ENCODE measurements around the gene SLC25A30.

The SLC25A30 gene

GRCh38 chr13:45361596-45362206 is 56.5 kb downstream of the SLC25A30 start:
- H3K4me3 ChIP-seq (ENCODE audit: low read depth, low read length) = no peak overlapping the region
- no peak for DNase-seq (ENCODE audit: low read depth)
- no peak for TF ChIP-seq POLR2A (IDR thresholded peaks at IDR 0.05; ENCODE audit: extremely low read depth, insufficient read length)
- no peak for TF ChIP-seq MAX (IDR thresholded peaks at IDR 0.05; ENCODE audit: low read depth, low read length)
- no peak for TF ChIP-seq MYC (IDR thresholded peaks at IDR 0.05; ENCODE audit: low read depth, low read length)
- TF ChIP-seq, protein P1, sequence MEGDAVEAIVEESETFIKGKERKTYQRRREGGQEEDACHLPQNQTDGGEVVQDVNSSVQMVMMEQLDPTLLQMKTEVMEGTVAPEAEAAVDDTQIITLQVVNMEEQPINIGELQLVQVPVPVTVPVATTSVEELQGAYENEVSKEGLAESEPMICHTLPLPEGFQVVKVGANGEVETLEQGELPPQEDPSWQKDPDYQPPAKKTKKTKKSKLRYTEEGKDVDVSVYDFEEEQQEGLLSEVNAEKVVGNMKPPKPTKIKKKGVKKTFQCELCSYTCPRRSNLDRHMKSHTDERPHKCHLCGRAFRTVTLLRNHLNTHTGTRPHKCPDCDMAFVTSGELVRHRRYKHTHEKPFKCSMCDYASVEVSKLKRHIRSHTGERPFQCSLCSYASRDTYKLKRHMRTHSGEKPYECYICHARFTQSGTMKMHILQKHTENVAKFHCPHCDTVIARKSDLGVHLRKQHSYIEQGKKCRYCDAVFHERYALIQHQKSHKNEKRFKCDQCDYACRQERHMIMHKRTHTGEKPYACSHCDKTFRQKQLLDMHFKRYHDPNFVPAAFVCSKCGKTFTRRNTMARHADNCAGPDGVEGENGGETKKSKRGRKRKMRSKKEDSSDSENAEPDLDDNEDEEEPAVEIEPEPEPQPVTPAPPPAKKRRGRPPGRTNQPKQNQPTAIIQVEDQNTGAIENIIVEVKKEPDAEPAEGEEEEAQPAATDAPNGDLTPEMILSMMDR (IDR thresholded peaks at IDR 0.05; ENCODE audit: low read depth, low read length) = no peak

- no peak overlapping the region for H3K4me3 ChIP-seq (ENCODE audit: low read depth, low read length)
- TF ChIP-seq MYC (IDR thresholded peaks at IDR 0.05; ENCODE audit: low read depth, low read length) = no peak
- no peak for TF ChIP-seq MAX (IDR thresholded peaks at IDR 0.05; ENCODE audit: low read depth, low read length)
- no peak for TF ChIP-seq POLR2A (IDR thresholded peaks at IDR 0.05; ENCODE audit: extremely low read depth, insufficient read length)
- TF ChIP-seq, protein P1 (IDR thresholded peaks at IDR 0.05; ENCODE audit: low read depth, low read length) = no peak
- DNase-seq (ENCODE audit: low read depth) = peak; percentile 67
These were observed 61.1 kb downstream of the SLC25A30 start for GRCh38 chr13:45356966-45357672.

GRCh38 chr13:45353895-45354294 is 64.3 kb downstream of the SLC25A30 start:
- TF ChIP-seq MYC (IDR thresholded peaks at IDR 0.05; ENCODE audit: low read depth, low read length) (no peak), POLR2A (IDR thresholded peaks at IDR 0.05; ENCODE audit: extremely low read depth, insufficient read length) (no peak), MAX (IDR thresholded peaks at IDR 0.05; ENCODE audit: low read depth, low read length) (no peak)
- TF ChIP-seq, protein P1 (IDR thresholded peaks at IDR 0.05; ENCODE audit: low read depth, low read length) = no peak
- H3K4me3 ChIP-seq (ENCODE audit: low read depth, low read length) = no peak overlapping the region
- no peak for DNase-seq (ENCODE audit: low read depth)

GRCh38 chr13:45352031-45352430 is 66.1 kb downstream of the SLC25A30 start:
- DNase-seq (ENCODE audit: low read depth) = no peak
- H3K4me3 ChIP-seq (ENCODE audit: low read depth, low read length) = no peak overlapping the region
- TF ChIP-seq, protein P1 (IDR thresholded peaks at IDR 0.05; ENCODE audit: low read depth, low read length) = no peak

- DNase-seq (ENCODE audit: low read depth) = no peak
- H3K4me3 ChIP-seq (ENCODE audit: low read depth, low read length) = no peak overlapping the region
- TF ChIP-seq MYC (IDR thresholded peaks at IDR 0.05; ENCODE audit: low read depth, low read length) = no peak
- TF ChIP-seq POLR2A (IDR thresholded peaks at IDR 0.05; ENCODE audit: extremely low read depth, insufficient read length) = no peak
- TF ChIP-seq MAX (IDR thresholded peaks at IDR 0.05; ENCODE audit: low read depth, low read length) = no peak
- TF ChIP-seq, protein P1 (IDR thresholded peaks at IDR 0.05; ENCODE audit: low read depth, low read length) = no peak
These were observed 68.0 kb downstream of the SLC25A30 start for GRCh38 chr13:45350152-45350551.

Data from NB4 (cell line).